ENCODE measurements around the gene BPNT1. TPM values are rescaled to one million over a fixed set of nuclear protein-coding genes. Genes with fewer than 3 reads are reported as not detected.
A peak's percentile ranks its signal among the peaks of the same experiment; 100 is the strongest.

The BPNT1 gene, protein sequence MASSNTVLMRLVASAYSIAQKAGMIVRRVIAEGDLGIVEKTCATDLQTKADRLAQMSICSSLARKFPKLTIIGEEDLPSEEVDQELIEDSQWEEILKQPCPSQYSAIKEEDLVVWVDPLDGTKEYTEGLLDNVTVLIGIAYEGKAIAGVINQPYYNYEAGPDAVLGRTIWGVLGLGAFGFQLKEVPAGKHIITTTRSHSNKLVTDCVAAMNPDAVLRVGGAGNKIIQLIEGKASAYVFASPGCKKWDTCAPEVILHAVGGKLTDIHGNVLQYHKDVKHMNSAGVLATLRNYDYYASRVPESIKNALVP
- polyA plus RNA-seq (2013) = 25.7 TPM

DNA sequence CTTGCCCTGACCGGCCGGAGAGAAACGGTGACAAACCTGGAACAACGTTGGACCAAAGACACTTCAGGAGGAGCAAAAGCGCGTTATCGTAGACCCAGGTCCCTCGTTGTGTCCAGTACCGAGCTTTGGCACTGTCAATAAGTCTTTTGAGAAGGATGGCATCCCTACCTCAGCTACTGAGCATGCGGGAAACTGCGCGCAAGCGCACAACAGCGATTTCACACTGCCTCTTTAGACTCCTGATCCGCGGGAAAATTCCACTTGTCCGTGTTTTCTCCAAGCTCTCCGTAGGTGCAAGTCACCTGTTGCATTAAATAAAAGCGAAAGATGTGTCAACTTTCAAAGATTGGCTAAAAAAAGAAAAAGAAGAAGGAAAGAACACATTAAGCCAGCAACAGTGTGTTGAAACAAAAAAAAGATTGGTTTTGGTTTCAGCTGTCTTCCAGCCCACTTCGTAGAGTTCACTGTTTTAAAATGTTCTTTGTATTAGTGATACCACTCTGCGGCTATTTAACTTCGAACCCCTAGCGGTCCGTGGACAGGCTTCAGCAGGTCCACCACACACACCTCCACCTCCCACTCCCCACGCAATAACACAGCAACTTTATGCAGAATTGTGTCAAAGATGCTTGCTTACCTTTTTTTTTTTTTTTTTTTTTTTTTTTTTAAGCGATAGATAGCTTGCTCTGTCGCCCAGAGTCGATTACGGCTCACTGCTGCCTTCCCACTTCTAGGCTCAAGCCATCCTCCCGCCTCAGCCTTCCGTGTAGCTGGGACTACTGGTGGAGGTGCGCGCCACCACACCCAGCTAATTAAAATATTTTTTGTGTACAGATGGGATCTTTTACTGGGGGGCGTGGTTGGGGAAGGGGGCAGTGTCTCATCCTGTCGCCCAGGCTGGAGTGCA lies at the start of gene BPNT1:
Gene BPNT1 (minus strand): TSS at position 139 of the 907 bp plus-strand sequence. CDS start 9,942 bp downstream, outside the sequence.
- no peaks in the 10 kb centered on the region for H3K27me3 ChIP-seq (replicated peaks in 2 of 5; ENCODE audit: control insufficient read depth in 4 of 5, insufficient read depth in 5 of 5, low read length in 4 of 5)
- H3K9me3 ChIP-seq (ENCODE audit: control extremely low read depth in 1 of 5, control insufficient read depth in 4 of 5, insufficient read depth in 2 of 5, low read depth in 1 of 5, low read length in 4 of 5) = no peaks in the 10 kb centered on the region
- no peaks in the 10 kb centered on the region for H3K36me3 ChIP-seq (ENCODE audit: control insufficient read depth in 4 of 4, insufficient read depth in 4 of 4, low read length in 3 of 4)
- peak within 1 kb of the TSS; percentile 66 to 99 (median 85) for H3K4me3 ChIP-seq (ENCODE audit: control insufficient read depth in 1 of 7, extremely low read depth in 1 of 7, insufficient read depth in 4 of 7, low read depth in 2 of 7, low read length in 6 of 7)
- ChIA-PET POLR2A (no interaction called here), CTCF (interaction anchor here (0.6 to 1.4 kb wide), 5 partner anchors 16 to 101 kb away, joined by 3 to 4 read pairs (median 3); no protein-coding TSS in a partner anchor)
- H3K27ac ChIP-seq (ENCODE audit: insufficient read depth in 1 of 2, low read depth in 1 of 2, low read length in 2 of 2, poor library complexity in 1 of 2, severe bottlenecking in 2 of 2) = peak within 1 kb of the TSS in 1 of 2 experiments; percentile 71
- DNase-seq = peak; percentile 97 to 99 (median 98)
- peaks cover 4 to 18% (median 10%) of the 10 kb centered on the region in 4 experiments for H3K4me1 ChIP-seq (ENCODE audit: control extremely low read depth in 1 of 4, control insufficient read depth in 4 of 4, insufficient read depth in 4 of 4, low read length in 3 of 4)
- 0% methylated on average over 19 of the region's 35 CpGs for WGBS (ENCODE audit: insufficient coverage)

DNA sequence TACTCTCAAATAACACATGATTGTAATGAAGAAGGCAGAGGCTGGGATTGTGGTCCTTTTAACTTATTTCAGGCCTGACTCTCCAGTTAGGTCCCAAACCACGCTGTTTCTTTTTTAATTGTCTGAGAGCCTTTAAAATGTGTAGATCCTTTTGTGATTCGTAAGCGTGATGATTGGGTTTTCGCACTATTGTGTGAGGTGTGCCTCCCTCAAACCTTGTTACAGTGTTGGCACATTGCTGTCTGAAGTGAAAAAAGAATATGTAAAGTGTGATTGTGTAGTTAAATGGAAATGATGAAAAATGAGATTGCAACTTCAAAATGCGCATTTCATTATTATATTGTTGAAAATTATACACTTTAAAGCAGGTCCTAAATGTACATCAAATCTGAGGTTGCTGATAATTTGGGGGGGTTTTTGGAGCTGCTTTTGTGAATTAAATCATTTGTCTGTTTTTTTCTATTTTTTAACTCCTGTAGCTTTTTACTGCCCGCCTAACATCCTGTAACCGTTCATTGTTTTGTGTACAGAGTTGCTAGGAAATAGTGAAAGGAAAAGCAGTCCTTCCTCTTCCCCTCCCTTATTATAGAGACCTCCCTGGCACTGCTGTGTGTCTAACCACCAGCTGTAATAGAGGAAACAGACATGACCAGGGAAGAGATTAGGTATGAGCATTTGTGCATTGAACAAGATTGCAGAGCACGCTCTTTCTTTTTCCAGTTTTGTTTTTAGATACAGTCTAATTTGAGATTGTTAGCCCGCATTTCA lies 47.6 kb upstream of the BPNT1 start:
- Histone ChIP-seq H3K36me3 (ENCODE audit: control insufficient read depth in 4 of 4, insufficient read depth in 4 of 4, low read length in 3 of 4) (peaks cover 16 to 45% (median 37%) of the 10 kb centered on the region in 4 experiments), H3K27me3 (replicated peaks in 2 of 5; ENCODE audit: control insufficient read depth in 4 of 5, insufficient read depth in 5 of 5, low read length in 4 of 5) (no peaks in the 10 kb centered on the region), H3K4me3 (ENCODE audit: control insufficient read depth in 1 of 7, extremely low read depth in 1 of 7, insufficient read depth in 4 of 7, low read depth in 2 of 7, low read length in 6 of 7) (peak overlapping the region in 2 of 7 experiments; percentile 31 to 43), H3K27ac (ENCODE audit: insufficient read depth in 1 of 2, low read depth in 1 of 2, low read length in 2 of 2, poor library complexity in 1 of 2, severe bottlenecking in 2 of 2) (peak overlapping the region; percentile 95 to 98), H3K9me3 (ENCODE audit: control extremely low read depth in 1 of 5, control insufficient read depth in 4 of 5, insufficient read depth in 2 of 5, low read depth in 1 of 5, low read length in 4 of 5) (no peaks in the 10 kb centered on the region), H3K4me1 (ENCODE audit: control extremely low read depth in 1 of 4, control insufficient read depth in 4 of 4, insufficient read depth in 4 of 4, low read length in 3 of 4) (peaks cover 9 to 25% (median 15%) of the 10 kb centered on the region in 4 experiments)
- CTCF ChIA-PET = interaction anchor here (0.6 to 1.6 kb wide), 3 partner anchors 13 to 148 kb away, joined by 3 to 9 read pairs (median 4); no protein-coding TSS in a partner anchor
- POLR2A ChIA-PET = interaction anchor here (0.9 kb wide), 1 partner anchor 13 kb away, joined by 3 read pairs; no protein-coding TSS in a partner anchor
- DNase-seq = peak; percentile 93 to 98 (median 96)
- WGBS (ENCODE audit: insufficient coverage) = 75% methylated on average over 5 of the region's 9 CpGs

DNA sequence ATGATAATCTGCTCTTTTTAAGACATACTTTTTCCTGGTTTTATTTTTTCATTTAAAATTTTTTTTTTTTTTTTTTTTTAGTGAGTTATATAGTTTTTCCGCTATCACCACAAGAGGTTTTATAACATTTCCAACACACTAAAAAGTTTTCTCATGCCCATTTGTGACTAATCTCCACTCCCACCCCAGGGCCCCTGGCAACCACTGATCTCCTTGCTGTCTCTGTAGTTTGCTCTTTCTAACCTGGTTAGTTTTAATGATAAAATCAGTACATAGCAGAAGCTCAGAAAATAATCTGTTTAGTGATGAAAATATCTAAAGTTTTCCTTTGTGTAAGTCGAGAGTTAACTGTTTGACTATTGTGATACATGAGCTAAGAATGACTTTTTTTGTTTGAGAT lies 46.2 kb upstream of the BPNT1 start:
- peaks cover 14 to 38% (median 26%) of the 10 kb centered on the region in 4 experiments for H3K36me3 ChIP-seq (ENCODE audit: control insufficient read depth in 4 of 4, insufficient read depth in 4 of 4, low read length in 3 of 4)
- ChIA-PET POLR2A (no interaction called here), CTCF (interaction anchor here (1.6 kb wide), 1 partner anchor 22 kb away, joined by 4 read pairs; no protein-coding TSS in a partner anchor)
- 100% methylated on average over 1 of the region's 2 CpGs for WGBS (ENCODE audit: insufficient coverage)
- no peaks in the 10 kb centered on the region for H3K27me3 ChIP-seq (replicated peaks in 2 of 5; ENCODE audit: control insufficient read depth in 4 of 5, insufficient read depth in 5 of 5, low read length in 4 of 5)
- no peaks in the 10 kb centered on the region for H3K9me3 ChIP-seq (ENCODE audit: control extremely low read depth in 1 of 5, control insufficient read depth in 4 of 5, insufficient read depth in 2 of 5, low read depth in 1 of 5, low read length in 4 of 5)
- peak in 2 of 3 donors; percentile 21 to 45 for DNase-seq
- peaks cover 9 to 25% (median 15%) of the 10 kb centered on the region in 4 experiments for H3K4me1 ChIP-seq (ENCODE audit: control extremely low read depth in 1 of 4, control insufficient read depth in 4 of 4, insufficient read depth in 4 of 4, low read length in 3 of 4)
- no peak overlapping the region for H3K4me3 ChIP-seq (ENCODE audit: control insufficient read depth in 1 of 7, extremely low read depth in 1 of 7, insufficient read depth in 4 of 7, low read depth in 2 of 7, low read length in 6 of 7)
- H3K27ac ChIP-seq (ENCODE audit: insufficient read depth in 1 of 2, low read depth in 1 of 2, low read length in 2 of 2, poor library complexity in 1 of 2, severe bottlenecking in 2 of 2) = peak overlapping the region; percentile 95 to 98

DNA sequence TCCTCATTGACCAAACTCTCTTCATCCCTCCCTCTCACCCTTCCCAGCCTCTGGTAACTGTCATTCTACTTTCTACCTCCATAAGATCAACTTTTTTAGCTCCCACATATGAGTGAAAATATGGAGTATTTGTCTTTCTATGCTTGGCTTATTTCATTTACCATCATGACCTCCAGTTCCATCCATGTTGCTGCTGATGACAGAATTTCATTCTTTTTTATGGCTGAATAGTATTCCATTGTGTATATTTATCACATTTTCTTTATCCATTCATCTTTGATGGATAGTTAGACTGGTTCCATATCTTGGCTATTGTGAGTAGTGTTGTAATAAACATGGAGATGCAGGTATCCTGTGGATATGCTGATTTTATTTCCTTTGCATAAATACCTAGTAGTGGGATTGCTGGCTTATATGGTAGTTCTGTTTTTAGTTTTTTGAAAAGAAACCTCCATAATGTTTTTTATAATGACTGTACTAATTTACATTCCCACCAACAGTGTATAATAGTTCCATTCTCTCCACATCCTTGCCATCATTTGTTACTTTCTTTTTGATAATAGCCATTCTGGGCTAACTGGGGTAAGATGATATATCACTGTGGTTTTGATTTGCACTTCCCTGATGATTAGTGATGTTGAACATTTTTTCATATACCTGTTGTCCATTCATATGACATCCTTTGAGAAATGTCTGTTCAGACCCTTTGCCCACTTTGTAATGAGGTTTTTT lies 40.1 kb upstream of the BPNT1 start:
- ChIA-PET CTCF (interaction anchor here (1.4 kb wide), 1 partner anchor 9 kb away, joined by 4 read pairs; no protein-coding TSS in a partner anchor), POLR2A (no interaction called here)
- no peak for DNase-seq
- Histone ChIP-seq H3K27ac (ENCODE audit: insufficient read depth in 1 of 2, low read depth in 1 of 2, low read length in 2 of 2, poor library complexity in 1 of 2, severe bottlenecking in 2 of 2) (no peak overlapping the region), H3K36me3 (ENCODE audit: control insufficient read depth in 4 of 4, insufficient read depth in 4 of 4, low read length in 3 of 4) (peaks cover 19 to 48% (median 20%) of the 10 kb centered on the region in 4 experiments), H3K9me3 (ENCODE audit: control extremely low read depth in 1 of 5, control insufficient read depth in 4 of 5, insufficient read depth in 2 of 5, low read depth in 1 of 5, low read length in 4 of 5) (no peaks in the 10 kb centered on the region), H3K27me3 (replicated peaks in 2 of 5; ENCODE audit: control insufficient read depth in 4 of 5, insufficient read depth in 5 of 5, low read length in 4 of 5) (no peaks in the 10 kb centered on the region), H3K4me3 (ENCODE audit: control insufficient read depth in 1 of 7, extremely low read depth in 1 of 7, insufficient read depth in 4 of 7, low read depth in 2 of 7, low read length in 6 of 7) (no peak overlapping the region), H3K4me1 (ENCODE audit: control extremely low read depth in 1 of 4, control insufficient read depth in 4 of 4, insufficient read depth in 4 of 4, low read length in 3 of 4) (peaks cover 0 to 2% (median under 1%) of the 10 kb centered on the region in 4 experiments)

DNA sequence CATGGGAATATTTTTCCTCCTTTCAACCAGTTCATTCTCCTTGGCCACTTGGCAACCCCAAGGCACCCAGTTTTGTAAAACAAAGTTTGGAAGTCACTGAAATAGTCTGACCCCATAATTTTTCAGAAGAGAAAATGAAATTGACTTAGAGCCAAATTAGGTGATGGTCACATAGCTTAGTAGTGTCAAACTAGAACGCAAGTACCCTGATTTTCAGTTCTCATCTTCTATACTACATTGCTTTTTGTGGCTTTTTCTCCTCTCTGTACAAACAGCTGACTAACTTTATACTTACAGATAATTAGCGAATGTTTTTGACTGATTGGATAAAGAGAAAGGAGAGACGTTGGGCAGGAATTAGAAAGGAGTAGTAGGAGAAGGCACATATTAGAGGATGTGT lies 37.5 kb upstream of the BPNT1 start:
- WGBS (ENCODE audit: insufficient coverage) = no CpG with 5 or more reads among the region's 3 CpGs
- CTCF ChIA-PET = interaction anchor here (1.3 kb wide), 1 partner anchor 37 kb away, joined by 3 read pairs; the partner anchor contains the start of gene BPNT1
- Histone ChIP-seq H3K9me3 (ENCODE audit: control extremely low read depth in 1 of 5, control insufficient read depth in 4 of 5, insufficient read depth in 2 of 5, low read depth in 1 of 5, low read length in 4 of 5) (no peaks in the 10 kb centered on the region), H3K4me3 (ENCODE audit: control insufficient read depth in 1 of 7, extremely low read depth in 1 of 7, insufficient read depth in 4 of 7, low read depth in 2 of 7, low read length in 6 of 7) (no peak overlapping the region), H3K36me3 (ENCODE audit: control insufficient read depth in 4 of 4, insufficient read depth in 4 of 4, low read length in 3 of 4) (peaks cover 14 to 42% (median 16%) of the 10 kb centered on the region in 4 experiments), H3K4me1 (ENCODE audit: control extremely low read depth in 1 of 4, control insufficient read depth in 4 of 4, insufficient read depth in 4 of 4, low read length in 3 of 4) (peaks cover 0 to 5% (median 1%) of the 10 kb centered on the region in 4 experiments), H3K27me3 (replicated peaks in 2 of 5; ENCODE audit: control insufficient read depth in 4 of 5, insufficient read depth in 5 of 5, low read length in 4 of 5) (no peaks in the 10 kb centered on the region), H3K27ac (ENCODE audit: insufficient read depth in 1 of 2, low read depth in 1 of 2, low read length in 2 of 2, poor library complexity in 1 of 2, severe bottlenecking in 2 of 2) (peak overlapping the region in 1 of 2 experiments; percentile 15)
- DNase-seq = no peak
- POLR2A ChIA-PET = no interaction called here

DNA sequence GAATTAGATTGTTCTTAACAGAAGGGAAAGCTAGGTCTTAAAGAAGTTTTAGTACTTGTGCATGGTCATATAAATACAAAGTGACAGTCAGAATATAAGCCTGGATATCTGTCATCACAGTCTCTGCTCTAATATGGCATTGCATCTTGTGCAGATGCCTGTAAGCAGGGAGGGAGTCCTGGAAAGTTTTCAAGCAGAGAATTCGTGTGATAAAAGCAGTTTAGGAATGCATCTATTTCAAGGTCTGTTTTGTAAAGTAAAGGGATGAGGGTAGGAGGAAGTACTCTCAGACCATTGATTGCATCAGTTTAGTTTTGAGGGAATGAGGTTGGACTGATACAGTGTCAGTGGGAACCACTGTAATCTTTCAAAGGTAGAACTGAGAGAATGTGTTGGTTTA lies 35.0 kb upstream of the BPNT1 start:
- POLR2A ChIA-PET = interaction anchor here (1.1 kb wide), 1 partner anchor 13 kb away, joined by 3 read pairs; no protein-coding TSS in a partner anchor
- CTCF ChIA-PET = interaction anchor here (1.2 to 3.6 kb wide), 6 partner anchors 9 to 66 kb away, joined by 3 to 15 read pairs (median 8); no protein-coding TSS in a partner anchor
- no peaks in the 10 kb centered on the region for H3K27me3 ChIP-seq (replicated peaks in 2 of 5; ENCODE audit: control insufficient read depth in 4 of 5, insufficient read depth in 5 of 5, low read length in 4 of 5)
- 30% methylated on average over 1 of the region's 1 CpG for WGBS (ENCODE audit: insufficient coverage)
- H3K36me3 ChIP-seq (ENCODE audit: control insufficient read depth in 4 of 4, insufficient read depth in 4 of 4, low read length in 3 of 4) = peaks cover 14 to 39% (median 15%) of the 10 kb centered on the region in 4 experiments
- H3K27ac ChIP-seq (ENCODE audit: insufficient read depth in 1 of 2, low read depth in 1 of 2, low read length in 2 of 2, poor library complexity in 1 of 2, severe bottlenecking in 2 of 2) = no peak overlapping the region
- H3K4me1 ChIP-seq (ENCODE audit: control extremely low read depth in 1 of 4, control insufficient read depth in 4 of 4, insufficient read depth in 4 of 4, low read length in 3 of 4) = peaks cover 0 to 5% (median 1%) of the 10 kb centered on the region in 4 experiments
- no peak overlapping the region for H3K4me3 ChIP-seq (ENCODE audit: control insufficient read depth in 1 of 7, extremely low read depth in 1 of 7, insufficient read depth in 4 of 7, low read depth in 2 of 7, low read length in 6 of 7)
- no peak for DNase-seq
- H3K9me3 ChIP-seq (ENCODE audit: control extremely low read depth in 1 of 5, control insufficient read depth in 4 of 5, insufficient read depth in 2 of 5, low read depth in 1 of 5, low read length in 4 of 5) = no peaks in the 10 kb centered on the region
